Tibial nerve (tissue), 3 donors: ENCODE results near the gene TRAF6.

Experiments
- CTCF ChIP-seq, 5 experiments: fragments of 200-600 bp in 3 of 5; fragments of 450-650 bp in 2 of 5; sonication (generic) in 3 of 5; IDR thresholded peaks; one replicate each; pipeline ENCODE4 v1.5.1; 2016 to 2019; ENCODE audit warnings: antibody characterized with exemption in 5 of 5, mild to moderate bottlenecking in 3 of 5, moderate library complexity in 2 of 5
- POLR2A ChIP-seq, 2 donors: fragments of 450-650 bp; IDR thresholded peaks; one replicate each; pipeline ENCODE4 v1.6.1; 2017; ENCODE audit warnings: antibody characterized with exemption in 2 of 2, mild to moderate bottlenecking in 2 of 2, moderate library complexity in 2 of 2

DNA sequence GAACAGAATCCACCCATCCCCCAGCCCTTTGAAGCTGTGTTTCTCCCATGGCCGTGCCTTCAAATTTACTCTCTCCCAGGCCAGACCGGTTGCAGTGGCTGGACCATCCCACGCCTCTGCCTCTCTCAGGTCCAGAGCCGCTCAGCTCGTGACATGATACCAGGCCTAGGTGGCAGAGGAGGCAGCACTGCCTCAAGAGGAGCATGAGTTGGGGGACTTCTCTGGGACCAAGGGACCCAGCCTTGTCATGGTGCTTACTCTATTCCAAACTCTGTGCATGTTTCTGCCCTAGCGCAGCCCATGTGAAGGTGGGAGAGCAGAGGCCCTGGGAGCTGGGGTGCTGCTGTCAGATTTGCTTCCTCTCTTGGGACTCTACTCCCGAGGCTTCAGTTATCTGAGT is 51.0 kb downstream of the TRAF6 start:
- no peak for TF ChIP-seq CTCF (IDR thresholded peaks at IDR 0.05)
- TF ChIP-seq POLR2A (IDR thresholded peaks at IDR 0.05): no peak
